Muscle layer of duodenum (tissue), 2 donors: ENCODE results near the gene ZBTB45.
A peak's percentile ranks its signal among the peaks of the same experiment; 100 is the strongest.

ENCODE experiments used
- H3K27ac ChIP-seq: one replicate; pipeline ENCODE4 v1.7.0; 2013; ENCODE audit warnings: mild to moderate bottlenecking, low read length
- H3K27me3 ChIP-seq: one replicate; pipeline ENCODE4 v1.7.0; 2013; ENCODE audit warnings: low read depth, mild to moderate bottlenecking, control low read depth, low read length
- H3K36me3 ChIP-seq, 2 donors: one replicate each; pipeline ENCODE4 v1.7.0; 2013; ENCODE audit warnings: low read length in 2 of 2, control low read depth in 1 of 2, mild to moderate bottlenecking in 1 of 2; ENCODE audit not compliant: insufficient read depth in 2 of 2, control insufficient read depth in 1 of 2
- H3K4me1 ChIP-seq, 2 donors: one replicate each; pipeline ENCODE4 v1.7.0; 2013; ENCODE audit warnings: low read length in 2 of 2, mild to moderate bottlenecking in 2 of 2, control low read depth in 1 of 2, moderate library complexity in 1 of 2; ENCODE audit not compliant: insufficient read depth in 2 of 2, control insufficient read depth in 1 of 2
- H3K4me3 ChIP-seq, 2 donors: one replicate each; pipeline ENCODE4 v1.7.0; 2013; ENCODE audit warnings: low read length in 2 of 2, low read depth in 1 of 2, mild to moderate bottlenecking in 1 of 2
- H3K9me3 ChIP-seq, 2 donors: one replicate each; pipeline ENCODE4 v1.7.0; 2013; ENCODE audit warnings: low read length in 2 of 2, control low read depth in 1 of 2, mild to moderate bottlenecking in 1 of 2; ENCODE audit not compliant: control insufficient read depth in 1 of 2
- donor health status: healthy.

ZBTB45 gene

DNA sequence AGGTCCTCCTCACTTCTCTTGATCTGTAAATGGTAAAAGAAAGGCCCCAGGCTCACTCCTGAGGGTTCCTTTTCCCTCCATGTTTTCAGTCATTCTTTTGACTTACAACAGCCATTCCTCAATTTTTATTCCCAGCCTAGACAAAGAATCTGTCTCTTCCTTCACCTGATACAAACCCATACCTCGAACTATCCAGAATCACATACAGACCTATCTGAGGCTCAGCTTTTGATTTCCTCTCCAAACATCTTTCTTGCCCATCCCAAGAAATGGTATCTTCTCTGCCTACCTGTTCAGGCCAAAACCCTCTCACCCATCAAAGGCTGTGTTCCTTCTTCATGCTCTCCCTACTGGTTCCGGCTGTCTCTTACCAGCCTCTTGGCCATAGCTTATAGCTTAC, 33.0 kb upstream of the ZBTB45 start:
- no peaks in the 10 kb centered on the region for H3K9me3 ChIP-seq
- no peak overlapping the region for H3K4me3 ChIP-seq
- H3K4me1 ChIP-seq, result peaks cover 7 to 37% of the 10 kb centered on the region in 2 donors
- peaks cover 60 to 66% of the 10 kb centered on the region in 2 donors for H3K36me3 ChIP-seq
- H3K27ac ChIP-seq, result no peak overlapping the region
- H3K27me3 ChIP-seq, result no peaks in the 10 kb centered on the region

DNA sequence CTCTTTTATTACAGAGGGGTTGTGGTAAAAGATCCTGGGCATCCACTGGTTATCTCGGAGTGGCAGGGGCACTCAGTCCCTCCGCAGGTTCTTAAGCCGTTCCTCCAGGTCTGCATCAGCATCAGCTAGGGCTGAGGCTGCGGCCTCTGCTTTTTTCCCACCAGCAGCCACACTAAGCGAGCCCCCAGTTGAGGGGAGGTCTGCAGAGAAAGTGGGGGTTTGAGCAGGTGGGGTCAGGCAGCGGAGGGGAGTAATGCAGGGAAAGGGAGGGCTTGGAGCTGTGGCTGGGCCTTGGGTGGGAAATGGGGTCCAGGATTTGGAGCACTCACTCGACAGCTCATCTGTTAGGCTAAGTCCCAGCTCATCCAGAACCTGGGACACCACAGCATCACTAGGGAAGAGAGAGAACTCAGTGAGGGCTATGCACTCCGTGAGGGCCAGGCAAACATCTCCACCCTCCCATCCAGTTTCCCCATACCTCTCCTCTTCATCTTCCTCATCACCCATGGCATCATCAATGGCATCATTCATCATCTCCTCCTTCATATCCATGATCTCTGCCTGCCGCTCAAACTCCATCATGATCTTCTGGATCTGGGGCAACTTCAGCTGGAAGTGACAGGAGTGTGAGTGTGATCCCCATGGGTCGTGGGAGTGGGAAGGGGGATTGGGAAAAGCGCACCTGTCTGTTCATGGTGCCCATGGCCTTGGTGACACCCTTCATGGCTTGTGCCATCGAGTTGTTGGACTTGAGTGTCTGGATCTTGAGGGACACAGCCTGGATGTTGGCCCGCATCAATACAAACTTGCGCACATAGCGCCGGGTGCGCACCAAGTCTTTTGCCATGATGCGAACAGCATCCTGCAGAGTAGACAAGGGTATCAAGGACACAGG, 32.2 kb upstream of the ZBTB45 start:
- H3K36me3 ChIP-seq, result peaks cover 65 to 69% of the 10 kb centered on the region in 2 donors
- no peak overlapping the region for H3K4me3 ChIP-seq
- no peaks in the 10 kb centered on the region for H3K27me3 ChIP-seq

DNA sequence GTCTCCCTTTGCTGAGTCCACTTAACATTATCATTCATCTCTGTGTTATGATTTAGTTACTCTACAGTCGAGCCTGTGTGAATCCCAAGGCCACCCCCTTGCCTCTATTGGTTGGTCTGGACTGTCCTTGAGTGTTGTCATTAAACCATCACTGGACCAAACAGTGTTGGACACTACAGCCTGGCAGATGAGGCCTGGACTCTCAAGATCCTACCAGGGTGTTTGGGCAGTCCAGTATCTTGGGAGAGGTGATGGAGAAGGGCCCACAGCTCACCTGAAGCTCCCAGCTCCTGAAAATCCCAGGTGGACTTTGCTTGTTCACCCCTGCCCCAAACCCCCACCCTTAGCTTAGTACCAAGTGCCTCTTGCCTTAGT, 31.5 kb upstream of the ZBTB45 start:
- Histone ChIP-seq H3K27me3 (no peaks in the 10 kb centered on the region), H3K4me3 (no peak overlapping the region), H3K4me1 (peaks cover 13 to 36% of the 10 kb centered on the region in 2 donors)

More for the DNA sequence above, 32.2 kb upstream of the ZBTB45 start:
- Histone ChIP-seq H3K27ac (no peak overlapping the region), H3K4me1 (peaks cover 7 to 36% of the 10 kb centered on the region in 2 donors), H3K9me3 (no peaks in the 10 kb centered on the region)

DNA sequence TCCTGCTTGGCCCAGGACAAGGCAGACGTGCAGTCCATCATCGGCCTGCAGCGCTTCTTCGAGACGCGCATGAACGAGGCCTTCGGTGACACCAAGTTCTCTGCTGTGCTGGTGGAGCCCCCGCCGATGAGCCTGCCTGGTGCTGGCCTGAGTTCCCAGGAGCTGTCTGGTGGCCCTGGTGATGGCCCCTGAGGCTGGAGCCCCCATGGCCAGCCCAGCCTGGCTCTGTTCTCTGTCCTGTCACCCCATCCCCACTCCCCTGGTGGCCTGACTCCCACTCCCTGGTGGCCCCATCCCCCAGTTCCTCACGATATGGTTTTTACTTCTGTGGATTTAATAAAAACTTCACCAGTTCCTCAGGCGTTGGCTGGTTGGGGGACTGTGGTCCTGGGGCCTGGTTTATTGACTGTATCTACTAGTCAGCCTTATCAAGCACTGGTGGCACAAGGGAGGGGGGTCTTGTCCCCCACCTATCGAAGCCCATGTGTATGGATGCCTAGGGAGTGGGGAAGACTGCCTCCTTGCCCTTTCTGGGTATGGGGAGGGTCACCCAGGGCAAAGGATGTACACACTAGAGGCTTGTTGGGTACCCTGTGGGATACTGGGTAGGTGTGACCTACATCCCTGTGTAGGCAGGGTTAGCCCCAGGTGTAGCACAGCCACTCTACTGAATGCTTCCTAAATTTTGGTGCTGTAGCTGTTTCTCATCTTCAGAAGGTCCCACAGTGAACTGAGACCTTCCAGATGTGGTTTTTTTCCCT, 30.9 kb upstream of the ZBTB45 start:
- H3K4me1 ChIP-seq, result peaks cover 13 to 36% of the 10 kb centered on the region in 2 donors
- no peaks in the 10 kb centered on the region for H3K27me3 ChIP-seq
- no peak overlapping the region for H3K27ac ChIP-seq
- H3K9me3 ChIP-seq, result no peaks in the 10 kb centered on the region
- H3K4me3 ChIP-seq, result no peak overlapping the region
- peaks cover 56 to 64% of the 10 kb centered on the region in 2 donors for H3K36me3 ChIP-seq

More for the DNA sequence above, 31.5 kb upstream of the ZBTB45 start:
- no peak overlapping the region for H3K27ac ChIP-seq
- peaks cover 58 to 66% of the 10 kb centered on the region in 2 donors for H3K36me3 ChIP-seq
- no peaks in the 10 kb centered on the region for H3K9me3 ChIP-seq

DNA sequence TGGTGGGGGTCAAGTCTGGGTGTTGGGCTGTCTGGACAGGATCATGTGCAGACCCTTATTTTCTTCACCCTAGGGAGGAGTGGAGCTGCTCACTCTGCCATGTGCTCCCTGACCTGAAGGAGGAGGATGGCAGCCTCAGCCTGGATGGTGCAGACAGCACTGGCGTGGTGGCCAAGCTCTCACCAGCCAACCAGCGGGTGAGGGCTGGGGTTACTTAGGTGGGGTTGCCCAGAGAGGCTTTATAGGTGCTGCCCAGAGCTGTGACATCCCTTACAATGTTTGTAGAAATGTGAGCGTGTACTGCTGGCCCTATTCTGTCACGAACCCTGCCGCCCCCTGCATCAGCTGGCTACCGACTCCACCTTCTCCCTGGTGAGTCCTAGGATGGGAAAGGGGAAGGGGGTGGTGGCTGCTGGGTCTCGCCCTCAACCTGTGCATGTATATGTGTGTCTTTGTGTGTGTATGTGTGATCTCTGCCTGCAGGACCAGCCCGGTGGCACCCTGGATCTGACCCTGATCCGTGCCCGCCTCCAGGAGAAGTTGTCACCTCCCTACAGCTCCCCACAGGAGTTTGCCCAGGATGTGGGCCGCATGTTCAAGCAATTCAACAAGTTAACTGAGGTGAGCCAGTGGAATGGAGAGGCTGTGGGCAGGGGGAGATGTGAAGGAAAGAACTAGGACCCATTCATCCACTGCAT, 30.2 kb upstream of the ZBTB45 start:
- Histone ChIP-seq H3K4me1 (peaks cover 13 to 36% of the 10 kb centered on the region in 2 donors), H3K4me3 (no peak overlapping the region), H3K9me3 (no peaks in the 10 kb centered on the region), H3K27ac (no peak overlapping the region), H3K27me3 (no peaks in the 10 kb centered on the region), H3K36me3 (peaks cover 56 to 64% of the 10 kb centered on the region in 2 donors)

DNA sequence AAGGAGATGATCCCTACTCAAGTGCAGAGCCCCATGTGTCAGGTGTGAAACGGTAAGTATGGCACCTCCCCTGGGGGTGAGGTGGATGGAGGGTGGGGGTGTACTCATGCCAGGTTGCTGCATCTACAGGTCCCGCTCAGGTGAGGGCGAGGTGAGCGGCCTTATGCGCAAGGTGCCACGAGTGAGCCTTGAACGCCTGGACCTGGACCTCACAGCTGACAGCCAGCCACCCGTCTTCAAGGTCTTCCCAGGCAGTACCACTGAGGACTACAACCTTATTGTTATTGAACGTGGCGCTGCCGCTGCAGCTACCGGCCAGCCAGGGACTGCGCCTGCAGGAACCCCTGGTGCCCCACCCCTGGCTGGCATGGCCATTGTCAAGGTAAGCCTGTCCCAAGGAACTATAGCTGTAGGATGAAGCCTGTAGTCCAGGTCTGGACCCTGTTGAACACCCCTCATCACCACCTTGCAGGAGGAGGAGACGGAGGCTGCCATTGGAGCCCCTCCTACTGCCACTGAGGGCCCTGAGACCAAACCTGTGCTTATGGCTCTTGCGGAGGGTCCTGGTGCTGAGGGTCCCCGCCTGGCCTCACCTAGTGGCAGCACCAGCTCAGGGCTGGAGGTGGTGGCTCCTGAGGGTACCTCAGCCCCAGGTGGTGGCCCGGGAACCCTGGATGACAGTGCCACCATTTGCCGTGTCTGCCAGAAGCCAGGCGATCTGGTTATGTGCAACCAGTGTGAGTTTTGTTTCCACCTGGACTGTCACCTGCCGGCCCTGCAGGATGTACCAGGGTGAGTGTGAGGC, 29.5 kb upstream of the ZBTB45 start:
- Histone ChIP-seq H3K4me1 (peaks cover 11 to 32% of the 10 kb centered on the region in 2 donors), H3K4me3 (no peak overlapping the region), H3K36me3 (peaks cover 56 to 64% of the 10 kb centered on the region in 2 donors), H3K27me3 (no peaks in the 10 kb centered on the region), H3K9me3 (no peaks in the 10 kb centered on the region), H3K27ac (no peak overlapping the region)

DNA sequence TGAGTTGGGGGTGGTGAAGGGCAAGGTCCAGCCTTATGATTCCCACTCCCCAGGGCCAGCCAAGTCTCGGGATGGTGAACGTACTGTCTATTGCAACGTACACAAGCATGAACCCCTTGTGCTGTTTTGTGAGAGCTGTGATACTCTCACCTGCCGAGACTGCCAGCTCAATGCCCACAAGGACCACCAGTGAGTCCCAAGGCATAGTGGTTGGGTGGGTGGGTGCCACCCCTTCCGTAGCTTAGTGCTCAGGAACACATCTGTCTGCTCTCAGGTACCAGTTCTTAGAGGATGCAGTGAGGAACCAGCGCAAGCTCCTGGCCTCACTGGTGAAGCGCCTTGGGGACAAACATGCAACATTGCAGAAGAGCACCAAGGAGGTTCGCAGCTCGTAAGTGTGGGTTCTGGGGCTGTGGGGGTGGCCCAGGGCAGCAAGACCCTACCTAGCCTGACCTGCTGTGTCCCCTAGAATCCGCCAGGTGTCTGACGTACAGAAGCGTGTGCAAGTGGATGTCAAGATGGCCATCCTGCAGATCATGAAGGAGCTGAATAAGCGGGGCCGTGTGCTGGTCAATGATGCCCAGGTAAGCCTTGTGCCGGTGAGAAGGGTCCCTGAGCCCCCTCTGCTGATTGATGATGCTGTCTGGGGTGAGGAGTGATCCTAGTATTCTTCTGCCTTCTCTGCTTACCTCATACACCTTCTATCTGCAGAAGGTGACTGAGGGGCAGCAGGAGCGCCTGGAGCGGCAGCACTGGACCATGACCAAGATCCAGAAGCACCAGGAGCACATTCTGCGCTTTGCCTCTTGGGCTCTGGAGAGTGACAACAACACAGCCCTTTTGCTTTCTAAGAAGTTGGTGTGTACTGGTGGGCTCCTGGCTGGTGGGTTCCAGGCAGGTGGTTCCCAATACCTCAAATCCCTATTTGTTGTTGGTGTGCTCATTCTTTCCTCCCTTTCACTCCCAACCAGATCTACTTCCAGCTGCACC, 28.0 kb upstream of the ZBTB45 start:
- Histone ChIP-seq H3K4me1 (peaks cover 6 to 23% of the 10 kb centered on the region in 2 donors), H3K36me3 (peaks cover 52 to 60% of the 10 kb centered on the region in 2 donors), H3K4me3 (no peak overlapping the region), H3K27me3 (no peaks in the 10 kb centered on the region), H3K9me3 (no peaks in the 10 kb centered on the region), H3K27ac (no peak overlapping the region)

DNA sequence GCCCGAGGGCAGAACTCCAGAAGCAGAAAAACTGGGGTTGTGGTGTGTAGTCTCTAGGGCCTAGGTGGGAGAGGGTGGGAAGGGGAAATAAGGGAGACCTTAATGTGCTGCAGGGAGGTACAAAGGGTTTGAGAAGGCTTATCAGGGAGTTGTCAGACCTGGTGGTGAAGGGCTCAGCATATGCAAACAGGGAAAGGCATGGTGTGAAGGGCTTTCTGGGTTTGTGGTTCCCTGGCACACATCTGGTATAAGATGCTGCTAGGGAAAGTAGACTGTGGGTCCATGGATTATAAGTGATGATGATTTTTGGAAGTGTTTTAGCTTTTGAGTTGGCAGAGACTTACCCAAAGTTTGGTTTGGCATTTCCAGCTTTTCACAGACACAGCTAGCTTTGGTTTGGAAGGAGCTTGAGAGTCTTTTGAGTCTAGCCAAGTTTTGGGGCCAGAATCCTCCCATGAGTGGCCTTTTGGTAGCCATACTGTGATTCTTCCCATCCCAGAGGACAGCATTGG, 26.5 kb upstream of the ZBTB45 start:
- Histone ChIP-seq H3K4me1 (peaks cover 6 to 23% of the 10 kb centered on the region in 2 donors), H3K36me3 (peaks cover 39 to 44% of the 10 kb centered on the region in 2 donors), H3K4me3 (peak overlapping the region; percentile 88 to 91), H3K9me3 (no peaks in the 10 kb centered on the region), H3K27me3 (no peaks in the 10 kb centered on the region), H3K27ac (peak overlapping the region; percentile 6)

DNA sequence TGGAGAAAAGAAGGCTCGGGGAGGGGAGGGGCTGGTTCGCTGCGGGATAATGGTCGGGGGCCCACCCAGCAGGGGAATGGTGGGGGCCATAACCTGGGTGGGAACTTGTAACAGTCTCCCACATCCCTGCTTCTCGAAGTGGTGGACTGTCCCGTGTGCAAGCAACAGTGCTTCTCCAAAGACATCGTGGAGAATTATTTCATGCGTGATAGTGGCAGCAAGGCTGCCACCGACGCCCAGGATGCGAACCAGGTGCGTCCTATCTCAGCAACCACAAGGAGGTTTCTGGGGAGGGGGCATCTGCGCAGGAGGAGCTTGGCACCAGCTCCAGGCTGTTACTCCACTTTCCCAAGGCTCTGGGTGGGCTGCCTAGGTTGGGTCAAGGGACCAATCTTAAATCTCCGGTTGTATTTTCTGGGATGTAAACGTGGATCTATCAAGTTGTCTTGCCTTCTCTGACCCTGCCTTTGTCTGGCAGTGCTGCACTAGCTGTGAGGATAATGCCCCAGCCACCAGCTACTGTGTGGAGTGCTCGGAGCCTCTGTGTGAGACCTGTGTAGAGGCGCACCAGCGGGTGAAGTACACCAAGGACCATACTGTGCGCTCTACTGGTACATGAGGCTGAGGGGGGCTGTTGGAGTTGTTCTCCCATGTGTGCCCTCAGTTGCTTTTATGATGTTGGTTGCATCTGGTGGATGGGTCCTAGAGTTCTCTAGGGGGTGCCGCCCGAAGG, 25.8 kb upstream of the ZBTB45 start:
- Histone ChIP-seq H3K4me1 (peaks cover 6 to 23% of the 10 kb centered on the region in 2 donors), H3K36me3 (peaks cover 33 to 38% of the 10 kb centered on the region in 2 donors), H3K27me3 (no peaks in the 10 kb centered on the region), H3K9me3 (no peaks in the 10 kb centered on the region), H3K27ac (peak overlapping the region; percentile 6), H3K4me3 (peak overlapping the region; percentile 88 to 91)
